Stimulated activated naive CD4-positive, alpha-beta T cell treated with Interleukin-2 at 50 U/mL for 16 hours (primary cell): ENCODE measurements around the gene NEK5.

ENCODE experiments used
- DNase-seq: peaks from one replicate; lab custom pipeline; 2025; lab: John Stamatoyannopoulos, UW

The NEK5 gene

GRCh38 chr13:52010890-52011631 is 117.8 kb downstream of the NEK5 start, which contains the start of gene ATP7B:
Gene ATP7B, minus strand, starts transcription at chr13:52011450. Its CDS starts 113 bp downstream, at chr13:52011337.
- peak; percentile 15 for DNase-seq

GRCh38 chr13:52009946-52010345 is 118.9 kb downstream of the NEK5 start:
- no peak for DNase-seq

GRCh38 chr13:52006523-52007245 is 122.2 kb downstream of the NEK5 start:
- no peak for DNase-seq

- no peak for DNase-seq
Measured at GRCh38 chr13:52005841-52006522, 122.9 kb downstream of the NEK5 start.

DNA sequence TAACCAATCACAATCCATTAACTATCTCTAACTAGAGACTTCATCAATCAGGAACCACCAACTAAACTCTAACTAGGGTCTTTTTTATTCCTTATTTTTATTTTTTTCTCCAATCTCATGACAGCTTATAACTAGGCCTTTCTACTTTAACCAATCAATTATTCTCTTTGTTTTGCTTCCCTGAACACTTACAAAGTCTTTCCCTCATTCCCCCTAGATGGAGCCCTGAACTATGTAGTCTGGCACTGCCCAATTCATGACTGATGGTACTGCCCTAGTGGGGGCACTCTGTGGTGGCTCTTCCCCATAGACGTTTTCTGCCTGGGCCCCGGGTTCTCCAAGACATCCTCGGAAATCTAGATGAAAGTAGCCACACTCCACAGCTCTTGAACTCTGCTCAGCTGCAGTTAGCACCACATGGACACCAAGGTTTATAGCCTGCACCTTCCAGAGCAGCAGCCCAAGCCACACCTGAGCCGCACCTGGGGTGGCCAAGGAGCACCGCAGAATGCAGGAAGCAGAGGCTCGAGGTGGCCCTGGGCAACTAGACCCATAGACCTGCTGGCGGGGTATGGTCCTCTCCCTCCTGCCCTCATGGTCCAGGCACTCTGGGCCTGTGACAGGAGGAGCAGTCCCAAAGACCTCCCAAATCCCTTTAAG is 124.2 kb downstream of the NEK5 start:
- no peak for DNase-seq

DNA sequence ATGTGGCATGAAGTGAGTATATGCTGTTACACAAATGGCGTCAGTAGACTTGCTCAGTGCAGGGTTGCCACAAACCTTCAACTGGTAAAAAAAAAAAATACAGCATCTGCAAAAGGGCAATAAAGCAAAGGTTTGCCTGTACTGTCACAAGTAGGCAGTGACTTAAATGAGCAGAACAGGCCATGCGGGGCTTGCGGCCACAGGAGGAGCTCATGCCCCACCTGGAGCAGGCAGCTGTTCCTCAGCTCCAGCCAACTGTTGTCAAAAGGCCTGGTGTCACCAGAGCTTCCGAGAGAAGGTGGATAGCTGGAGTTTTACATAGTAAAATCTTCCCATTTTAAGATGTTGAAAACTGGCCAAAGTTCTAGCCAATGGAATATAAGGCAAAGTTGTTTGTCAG is 125.3 kb downstream of the NEK5 start:
- DNase-seq = no peak

- DNase-seq = no peak
Measured at GRCh38 chr13:52002361-52002760, 126.5 kb downstream of the NEK5 start.

- DNase-seq = no peak
Measured at GRCh38 chr13:52001120-52001731, 127.6 kb downstream of the NEK5 start.

DNA sequence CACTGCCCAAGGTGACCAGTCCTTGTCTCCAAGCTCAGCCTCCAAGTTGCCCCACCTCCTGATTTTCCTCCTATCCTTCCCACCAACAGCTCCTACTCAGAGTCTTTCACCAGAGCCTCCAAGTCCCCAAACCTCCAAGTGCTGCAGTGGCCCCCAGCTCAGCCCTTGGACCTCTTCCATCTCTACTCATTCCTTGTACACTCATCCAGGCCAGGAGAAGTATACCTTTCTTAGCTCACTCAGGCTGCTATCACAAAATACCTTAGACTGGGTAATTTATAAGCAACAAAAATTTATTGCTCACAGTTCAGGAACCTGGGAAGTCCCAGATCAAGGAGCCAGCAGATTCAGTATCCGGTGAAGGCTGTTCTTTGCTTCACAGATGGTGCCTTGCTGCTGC is 129.0 kb downstream of the NEK5 start:
- DNase-seq = no peak

GRCh38 chr13:51999510-51999911 is 129.4 kb downstream of the NEK5 start:
- DNase-seq = no peak

DNA sequence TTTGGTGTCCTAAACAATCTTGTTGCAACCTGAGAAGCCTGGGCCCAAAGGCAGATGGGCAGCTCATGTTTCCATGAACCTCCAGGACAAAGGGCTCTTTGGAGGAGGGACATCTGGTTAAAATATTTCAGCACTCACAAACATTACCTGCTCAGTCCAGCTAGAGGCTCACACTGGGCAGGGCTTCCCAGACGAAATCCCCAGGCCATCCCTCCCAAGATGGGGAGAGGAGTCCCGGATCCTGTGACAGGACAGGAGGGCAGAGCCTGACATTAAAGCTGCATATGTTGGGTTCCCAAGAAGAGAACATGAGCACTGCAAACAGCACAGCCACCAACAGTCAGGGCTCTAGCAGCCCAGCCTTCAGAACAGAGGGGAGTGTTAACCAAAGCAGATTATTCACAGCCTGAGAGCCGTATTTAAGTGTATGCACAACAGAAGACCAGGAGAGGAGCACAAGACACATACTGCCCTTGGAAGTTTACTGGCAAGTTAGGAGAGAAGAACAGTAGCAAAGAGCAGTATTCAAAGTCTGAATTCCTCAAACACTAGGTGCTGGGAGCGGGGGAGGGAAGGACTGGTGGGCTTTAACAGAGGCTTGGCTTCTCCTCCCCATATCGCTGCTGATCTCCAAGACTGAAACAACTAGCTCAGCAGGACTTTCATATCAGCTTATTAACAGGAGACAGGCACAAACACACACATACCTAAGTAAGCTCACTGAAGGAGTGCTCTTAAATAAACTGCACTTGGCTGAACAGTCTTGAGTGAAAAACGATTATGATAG is 130.0 kb downstream of the NEK5 start:
- no peak for DNase-seq

- DNase-seq = no peak
Measured at GRCh38 chr13:51997641-51998330, 131.1 kb downstream of the NEK5 start.

GRCh38 chr13:51997186-51997585 is 131.7 kb downstream of the NEK5 start:
- no peak for DNase-seq

DNA sequence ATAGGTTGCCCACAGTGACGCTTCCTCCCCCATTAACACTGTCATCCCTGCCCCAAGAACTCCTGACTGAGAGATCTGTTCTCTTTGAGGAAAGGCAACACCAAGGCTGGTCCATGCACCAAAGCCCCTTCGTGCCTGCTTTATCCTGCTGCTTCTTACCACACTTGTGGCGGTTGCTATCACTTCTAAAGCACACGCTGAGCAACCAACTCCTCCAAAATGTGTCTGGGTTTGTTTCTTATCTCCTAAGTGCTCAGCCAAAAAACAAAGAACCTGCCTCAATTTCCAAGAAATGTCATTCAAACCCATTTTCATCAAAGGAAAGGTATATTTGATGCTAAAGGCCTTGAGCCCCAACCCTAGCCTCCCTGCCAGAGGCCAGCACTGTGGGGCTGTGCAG is 132.2 kb downstream of the NEK5 start:
- DNase-seq = no peak

GRCh38 chr13:51995677-51996551 is 133.0 kb downstream of the NEK5 start:
- DNase-seq = no peak

- no peak for DNase-seq
Measured at GRCh38 chr13:51993713-51994112, 135.2 kb downstream of the NEK5 start.

- no peak for DNase-seq
Measured at GRCh38 chr13:51988988-51989618, 139.8 kb downstream of the NEK5 start.
